HT1080 (cell line): Measurements from ENCODE around the gene DDX39A. TPM values are rescaled to one million over a fixed set of nuclear protein-coding genes. Genes with fewer than 3 reads are reported as not detected.
"Not testable (repeated sequence)": the region's sequence is repeated elsewhere in the genome, so short reads cannot be mapped to it uniquely, and the experiment has no call there.

Experiments used
- DNase-seq: peaks from one replicate; pipeline ENCODE4 v3.0.0-alpha.2; 2015; ENCODE audit warnings: low read depth
- total RNA-seq: library from RNA; depleted of rRNA; stranded (reverse); fragments of >200 nt; shearing (Covaris generic); gene quantifications from 2 replicates; pipeline ENCODE4 v1.2.3, GENCODE V29; 2014

DDX39A gene
- total RNA-seq, 1 experiment from 2014 or later: 264 TPM

GRCh38 chr19:14390548-14390947, 28.6 kb downstream of the DDX39A start:
- no peak for DNase-seq

GRCh38 chr19:14385492-14385891, 33.6 kb downstream of the DDX39A start:
- no peak for DNase-seq

- DNase-seq: peak; percentile 54
These were observed 35.2 kb downstream of the DDX39A start for GRCh38 chr19:14383661-14384555.

- peak; percentile 52 for DNase-seq
These were observed 37.3 kb downstream of the DDX39A start for GRCh38 chr19:14381689-14382474.

GRCh38 chr19:14379294-14380065, 39.7 kb downstream of the DDX39A start:
- DNase-seq: no peak

- DNase-seq: no peak
These were observed 40.3 kb downstream of the DDX39A start for GRCh38 chr19:14378890-14379289.

DNA sequence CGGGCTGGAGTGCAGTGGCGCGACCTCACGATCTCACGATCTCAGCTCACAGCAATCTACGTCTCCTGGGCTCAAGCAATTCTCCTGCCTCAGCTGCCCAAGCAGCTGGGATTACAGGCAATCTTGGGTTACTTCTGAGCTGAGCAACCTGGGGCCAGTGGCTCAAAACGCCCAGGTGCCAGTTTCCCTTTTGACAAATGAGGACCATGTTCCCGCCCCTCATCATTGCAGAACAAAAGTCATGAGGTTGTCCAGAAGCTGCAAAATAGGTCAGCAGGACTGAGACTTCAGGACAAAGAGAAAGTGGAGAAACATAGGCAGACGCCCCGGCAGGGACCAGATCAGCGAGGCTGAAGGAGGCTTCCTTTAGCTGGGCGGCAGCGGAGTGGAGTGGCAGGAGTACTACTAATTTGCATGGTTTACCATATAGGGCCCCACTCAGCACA, 41.2 kb downstream of the DDX39A start:
- DNase-seq: no peak

- no peak for DNase-seq
These were observed 43.4 kb downstream of the DDX39A start for GRCh38 chr19:14375582-14376291.

DNA sequence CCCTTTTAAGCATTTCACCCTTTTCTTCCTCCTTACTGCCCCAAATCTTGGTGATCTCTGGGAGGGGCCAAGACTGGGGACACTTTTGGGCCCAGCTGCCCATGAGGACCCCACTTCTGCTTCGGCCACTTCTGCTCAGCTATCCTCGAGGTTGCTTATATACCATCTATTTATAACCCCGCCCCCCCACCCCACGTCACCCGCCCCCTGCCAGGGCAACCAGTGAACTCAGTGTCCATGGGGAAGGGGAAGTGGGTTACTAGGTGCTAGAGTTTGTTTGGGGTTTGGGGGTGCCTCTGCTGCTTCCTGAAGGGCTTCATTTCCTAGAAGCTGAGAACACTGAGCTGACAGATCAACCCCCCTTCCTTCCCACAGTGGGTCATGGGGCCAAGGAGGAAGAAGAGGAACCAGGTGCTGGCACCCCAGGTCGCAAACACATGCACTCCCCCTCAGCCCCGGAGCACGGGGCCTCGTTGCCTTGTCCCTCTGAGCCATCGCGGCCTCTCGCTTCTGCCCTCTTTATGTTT, 44.0 kb downstream of the DDX39A start:
- no peak for DNase-seq

DNA sequence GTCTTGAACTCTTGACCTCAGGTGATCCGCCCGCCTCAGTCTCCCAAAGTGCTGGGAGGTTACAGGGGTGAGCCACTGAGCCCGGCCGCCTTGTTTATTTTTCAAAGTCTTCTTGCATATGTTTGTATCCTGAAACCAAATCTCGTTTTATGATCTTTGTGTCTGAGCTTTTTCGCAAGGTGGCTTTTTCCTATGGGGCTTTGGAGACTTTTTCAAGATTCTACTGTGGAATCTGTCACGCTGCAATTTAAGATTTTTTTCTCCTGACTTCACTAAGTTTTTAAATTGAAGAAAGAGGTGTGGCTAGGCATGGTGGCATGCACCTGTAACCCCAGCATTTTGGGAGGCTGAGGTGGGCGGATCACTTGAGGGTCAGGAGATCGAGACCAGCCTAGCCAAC, 44.8 kb downstream of the DDX39A start:
- DNase-seq: not testable (repeated sequence)

- DNase-seq: not testable (repeated sequence)
These were observed 46.6 kb downstream of the DDX39A start for GRCh38 chr19:14372384-14373077.

- DNase-seq: no peak
These were observed 47.8 kb downstream of the DDX39A start for GRCh38 chr19:14371301-14371821.

DNA sequence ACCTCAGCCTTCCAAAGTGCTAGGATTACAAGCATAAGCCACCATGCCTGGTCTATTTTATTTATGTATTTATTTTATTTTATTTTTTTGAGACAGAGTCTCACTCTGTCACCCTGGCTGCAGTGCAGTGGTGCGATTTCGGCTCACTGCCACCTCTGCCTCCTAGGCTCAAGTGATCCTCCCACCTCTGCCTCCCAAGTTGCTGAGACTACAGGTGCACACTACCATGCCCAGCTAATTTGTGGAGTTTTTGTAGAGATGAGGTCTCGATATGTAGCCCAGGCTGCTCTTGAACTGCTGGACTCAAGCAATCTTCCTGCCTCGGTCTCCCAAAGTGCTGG, 48.2 kb downstream of the DDX39A start:
- no peak for DNase-seq

DNA sequence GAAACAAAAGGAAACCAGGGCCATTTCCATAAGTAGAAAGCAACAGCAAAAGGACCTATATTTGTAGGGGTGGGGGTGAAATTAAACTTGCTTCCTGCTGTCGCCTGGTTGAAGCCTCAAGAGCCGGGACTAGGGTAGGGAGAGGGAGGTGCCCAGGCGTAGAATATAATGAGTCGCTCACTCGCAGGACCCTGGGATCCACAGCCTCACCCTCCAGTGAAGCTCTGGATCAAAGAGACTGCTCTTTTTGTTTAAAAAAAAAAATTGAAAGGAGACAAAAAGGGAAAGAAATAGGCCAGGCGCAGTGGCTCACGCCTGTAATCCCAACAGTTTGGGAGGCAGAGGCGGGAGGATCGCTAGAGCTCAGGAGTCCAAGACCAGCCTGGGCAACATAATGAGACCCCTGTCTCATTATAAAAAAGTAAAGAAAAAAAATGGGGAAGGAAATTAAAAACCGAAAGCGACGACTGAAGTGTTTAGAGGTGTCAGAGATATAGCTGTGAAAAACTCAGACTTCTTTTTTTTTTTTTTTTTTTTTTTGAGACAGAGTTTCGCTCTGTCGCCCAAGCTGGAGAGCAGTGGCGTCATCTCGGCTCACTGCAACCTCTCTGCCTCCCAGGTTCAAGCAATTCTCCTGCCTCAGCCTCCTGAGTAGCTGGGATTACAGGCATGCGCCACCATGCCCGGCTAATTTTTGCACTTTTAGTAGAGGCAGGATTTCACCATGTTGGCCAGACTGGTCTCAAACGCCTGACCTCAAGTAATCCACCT, 48.8 kb downstream of the DDX39A start:
- DNase-seq: no peak

DNA sequence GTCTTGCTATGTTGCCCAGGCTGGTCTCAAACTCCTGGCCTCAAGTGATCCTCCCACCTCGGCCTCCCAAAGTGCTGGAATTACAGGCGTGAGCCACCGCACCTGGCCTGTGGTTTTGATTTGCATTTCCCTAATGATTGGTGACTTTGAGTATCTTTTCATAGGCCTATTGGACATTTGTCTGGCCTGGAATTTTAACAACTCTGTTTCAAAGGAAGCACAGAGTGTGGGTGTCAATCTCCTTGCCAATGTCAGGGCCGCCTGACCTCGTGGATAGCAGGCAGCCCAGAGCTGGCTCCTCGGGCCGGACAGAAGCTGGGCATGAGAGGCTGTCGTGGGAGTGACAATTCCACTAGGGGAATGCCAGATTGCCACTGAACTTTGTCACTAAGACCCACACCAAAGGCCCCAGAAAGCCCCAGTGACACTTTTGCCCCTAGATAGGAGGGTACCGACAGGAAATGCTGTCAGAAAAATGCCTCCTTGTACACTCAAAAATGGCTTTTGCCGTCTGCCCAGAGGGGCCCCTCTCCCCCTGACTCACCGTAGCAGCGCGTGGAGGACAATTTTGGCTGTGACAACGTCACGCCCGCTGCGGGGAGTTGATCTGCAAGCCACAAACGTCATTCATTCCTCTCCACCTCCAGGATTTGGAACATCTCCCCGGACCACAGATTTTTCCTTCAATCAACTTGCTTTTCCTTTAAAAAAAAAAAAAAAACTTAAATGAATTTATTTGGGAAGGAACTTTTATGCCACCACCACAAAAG, 49.6 kb downstream of the DDX39A start:
- no peak for DNase-seq

- DNase-seq: no peak
These were observed 51.1 kb downstream of the DDX39A start for GRCh38 chr19:14368011-14368513.

GRCh38 chr19:14367016-14367415, 52.1 kb downstream of the DDX39A start:
- no peak for DNase-seq

- DNase-seq: peak; percentile 47
These were observed 52.6 kb downstream of the DDX39A start for GRCh38 chr19:14366529-14366928.
